ENCODE measurements around the gene DPYD.

DNA sequence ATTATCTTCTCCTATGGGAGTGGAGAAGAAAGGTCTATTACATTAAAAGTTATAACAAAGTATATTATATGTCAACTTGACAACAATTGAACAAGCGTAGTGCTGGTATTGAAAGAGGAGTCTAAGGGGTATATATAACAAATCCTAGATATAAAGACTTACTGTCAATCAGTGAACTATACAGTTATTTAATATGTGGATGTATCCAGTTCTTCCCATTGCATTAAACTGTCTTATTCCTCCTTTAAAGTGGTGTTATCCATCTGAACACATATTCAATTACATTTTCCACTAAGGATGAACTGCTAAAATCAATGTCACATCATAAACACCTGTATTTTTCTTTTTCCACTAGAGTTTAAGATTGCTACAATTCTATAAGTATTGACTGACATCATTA lies 438.8 kb downstream of the DPYD start:
- no peak for TF ChIP-seq JUND (IDR thresholded peaks at IDR 0.05)
- TF ChIP-seq, protein P1, sequence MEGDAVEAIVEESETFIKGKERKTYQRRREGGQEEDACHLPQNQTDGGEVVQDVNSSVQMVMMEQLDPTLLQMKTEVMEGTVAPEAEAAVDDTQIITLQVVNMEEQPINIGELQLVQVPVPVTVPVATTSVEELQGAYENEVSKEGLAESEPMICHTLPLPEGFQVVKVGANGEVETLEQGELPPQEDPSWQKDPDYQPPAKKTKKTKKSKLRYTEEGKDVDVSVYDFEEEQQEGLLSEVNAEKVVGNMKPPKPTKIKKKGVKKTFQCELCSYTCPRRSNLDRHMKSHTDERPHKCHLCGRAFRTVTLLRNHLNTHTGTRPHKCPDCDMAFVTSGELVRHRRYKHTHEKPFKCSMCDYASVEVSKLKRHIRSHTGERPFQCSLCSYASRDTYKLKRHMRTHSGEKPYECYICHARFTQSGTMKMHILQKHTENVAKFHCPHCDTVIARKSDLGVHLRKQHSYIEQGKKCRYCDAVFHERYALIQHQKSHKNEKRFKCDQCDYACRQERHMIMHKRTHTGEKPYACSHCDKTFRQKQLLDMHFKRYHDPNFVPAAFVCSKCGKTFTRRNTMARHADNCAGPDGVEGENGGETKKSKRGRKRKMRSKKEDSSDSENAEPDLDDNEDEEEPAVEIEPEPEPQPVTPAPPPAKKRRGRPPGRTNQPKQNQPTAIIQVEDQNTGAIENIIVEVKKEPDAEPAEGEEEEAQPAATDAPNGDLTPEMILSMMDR (IDR thresholded peaks at IDR 0.05): no peak
- TF ChIP-seq, protein P2, sequence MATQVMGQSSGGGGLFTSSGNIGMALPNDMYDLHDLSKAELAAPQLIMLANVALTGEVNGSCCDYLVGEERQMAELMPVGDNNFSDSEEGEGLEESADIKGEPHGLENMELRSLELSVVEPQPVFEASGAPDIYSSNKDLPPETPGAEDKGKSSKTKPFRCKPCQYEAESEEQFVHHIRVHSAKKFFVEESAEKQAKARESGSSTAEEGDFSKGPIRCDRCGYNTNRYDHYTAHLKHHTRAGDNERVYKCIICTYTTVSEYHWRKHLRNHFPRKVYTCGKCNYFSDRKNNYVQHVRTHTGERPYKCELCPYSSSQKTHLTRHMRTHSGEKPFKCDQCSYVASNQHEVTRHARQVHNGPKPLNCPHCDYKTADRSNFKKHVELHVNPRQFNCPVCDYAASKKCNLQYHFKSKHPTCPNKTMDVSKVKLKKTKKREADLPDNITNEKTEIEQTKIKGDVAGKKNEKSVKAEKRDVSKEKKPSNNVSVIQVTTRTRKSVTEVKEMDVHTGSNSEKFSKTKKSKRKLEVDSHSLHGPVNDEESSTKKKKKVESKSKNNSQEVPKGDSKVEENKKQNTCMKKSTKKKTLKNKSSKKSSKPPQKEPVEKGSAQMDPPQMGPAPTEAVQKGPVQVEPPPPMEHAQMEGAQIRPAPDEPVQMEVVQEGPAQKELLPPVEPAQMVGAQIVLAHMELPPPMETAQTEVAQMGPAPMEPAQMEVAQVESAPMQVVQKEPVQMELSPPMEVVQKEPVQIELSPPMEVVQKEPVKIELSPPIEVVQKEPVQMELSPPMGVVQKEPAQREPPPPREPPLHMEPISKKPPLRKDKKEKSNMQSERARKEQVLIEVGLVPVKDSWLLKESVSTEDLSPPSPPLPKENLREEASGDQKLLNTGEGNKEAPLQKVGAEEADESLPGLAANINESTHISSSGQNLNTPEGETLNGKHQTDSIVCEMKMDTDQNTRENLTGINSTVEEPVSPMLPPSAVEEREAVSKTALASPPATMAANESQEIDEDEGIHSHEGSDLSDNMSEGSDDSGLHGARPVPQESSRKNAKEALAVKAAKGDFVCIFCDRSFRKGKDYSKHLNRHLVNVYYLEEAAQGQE (IDR thresholded peaks at IDR 0.05; ENCODE audit: low read depth, low read length): no peak
- TF ChIP-seq EZH2phosphoT487 (IDR thresholded peaks at IDR 0.05; ENCODE audit: borderline replicate concordance, low read depth): no peak
- no peak for TF ChIP-seq RCOR1 (IDR thresholded peaks at IDR 0.05; ENCODE audit: low read length)
- no peak for TF ChIP-seq POLR2AphosphoS5 (IDR thresholded peaks at IDR 0.05; ENCODE audit: low read depth, low read length)
- no peak for TF ChIP-seq YY1 (IDR thresholded peaks at IDR 0.05; ENCODE audit: low read depth)
- TF ChIP-seq NFIC (IDR thresholded peaks at IDR 0.05; ENCODE audit: borderline replicate concordance): no peak
- TF ChIP-seq RAD21 (IDR thresholded peaks at IDR 0.05; ENCODE audit: low read length): no peak
- TF ChIP-seq, protein P3, sequence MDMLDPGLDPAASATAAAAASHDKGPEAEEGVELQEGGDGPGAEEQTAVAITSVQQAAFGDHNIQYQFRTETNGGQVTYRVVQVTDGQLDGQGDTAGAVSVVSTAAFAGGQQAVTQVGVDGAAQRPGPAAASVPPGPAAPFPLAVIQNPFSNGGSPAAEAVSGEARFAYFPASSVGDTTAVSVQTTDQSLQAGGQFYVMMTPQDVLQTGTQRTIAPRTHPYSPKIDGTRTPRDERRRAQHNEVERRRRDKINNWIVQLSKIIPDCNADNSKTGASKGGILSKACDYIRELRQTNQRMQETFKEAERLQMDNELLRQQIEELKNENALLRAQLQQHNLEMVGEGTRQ (IDR thresholded peaks at IDR 0.05; ENCODE audit: borderline replicate concordance, low read depth, low read length): no peak
- no peak for TF ChIP-seq TEAD4 (IDR thresholded peaks at IDR 0.05; ENCODE audit: borderline replicate concordance, insufficient read depth)
- no peak for TF ChIP-seq TAF1 (IDR thresholded peaks at IDR 0.05; ENCODE audit: borderline replicate concordance, low read depth, low read length)
- TF ChIP-seq, protein P4, sequence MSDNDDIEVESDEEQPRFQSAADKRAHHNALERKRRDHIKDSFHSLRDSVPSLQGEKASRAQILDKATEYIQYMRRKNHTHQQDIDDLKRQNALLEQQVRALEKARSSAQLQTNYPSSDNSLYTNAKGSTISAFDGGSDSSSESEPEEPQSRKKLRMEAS (IDR thresholded peaks at IDR 0.05; ENCODE audit: low read depth): no peak
- no peak for TF ChIP-seq GABPA (IDR thresholded peaks at IDR 0.05; ENCODE audit: low read depth)
